Measurements from ENCODE around the gene MCAM.

DNA sequence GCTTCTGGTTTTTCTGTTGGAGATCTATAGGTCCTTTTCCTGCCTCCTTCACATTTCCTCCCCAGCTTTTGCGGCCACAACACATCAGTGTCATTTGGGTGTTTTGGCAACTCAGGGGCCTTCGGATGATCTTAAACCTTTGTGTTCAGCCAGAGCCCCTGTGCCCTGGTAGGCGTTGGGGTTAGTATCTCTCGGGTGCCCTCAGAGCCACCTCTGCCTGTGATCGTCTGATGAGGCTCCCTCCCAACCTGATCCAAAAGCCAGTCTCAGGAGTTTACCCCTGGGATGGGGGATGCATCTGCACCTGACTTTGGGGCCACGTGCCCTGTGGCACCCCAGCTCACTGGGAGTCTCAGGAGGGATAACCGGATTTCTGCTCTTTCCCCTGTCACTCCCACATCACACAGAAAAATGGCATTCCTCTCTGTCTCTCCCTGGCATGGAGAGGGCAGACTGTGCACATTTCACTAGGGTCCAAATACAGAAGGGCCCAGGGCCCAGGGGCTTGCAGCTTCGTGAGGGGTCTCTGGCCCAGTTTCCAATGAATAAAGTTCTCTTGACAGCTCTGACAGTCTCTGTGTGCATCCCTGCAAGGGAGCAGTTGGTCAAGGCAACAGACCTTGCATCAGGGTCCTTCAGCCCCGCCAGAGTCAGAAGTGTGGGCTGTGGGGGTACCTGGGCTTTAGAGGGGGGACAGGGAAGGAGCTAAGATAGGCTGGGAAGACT lies 20.0 kb upstream of the MCAM start:
- TF ChIP-seq EZH2 (IDR thresholded peaks at IDR 0.05) = no peak
- TF ChIP-seq POLR2AphosphoS5 (IDR thresholded peaks at IDR 0.05; ENCODE audit: borderline replicate concordance, low read depth, low read length) = no peak
- TF ChIP-seq FOXP2 (optimal IDR thresholded peaks at IDR 0.05; ENCODE audit: control extremely low read depth, extremely low read length, insufficient read depth) = no peak
